ENCODE results near the gene PADI1.

PADI1 gene

DNA sequence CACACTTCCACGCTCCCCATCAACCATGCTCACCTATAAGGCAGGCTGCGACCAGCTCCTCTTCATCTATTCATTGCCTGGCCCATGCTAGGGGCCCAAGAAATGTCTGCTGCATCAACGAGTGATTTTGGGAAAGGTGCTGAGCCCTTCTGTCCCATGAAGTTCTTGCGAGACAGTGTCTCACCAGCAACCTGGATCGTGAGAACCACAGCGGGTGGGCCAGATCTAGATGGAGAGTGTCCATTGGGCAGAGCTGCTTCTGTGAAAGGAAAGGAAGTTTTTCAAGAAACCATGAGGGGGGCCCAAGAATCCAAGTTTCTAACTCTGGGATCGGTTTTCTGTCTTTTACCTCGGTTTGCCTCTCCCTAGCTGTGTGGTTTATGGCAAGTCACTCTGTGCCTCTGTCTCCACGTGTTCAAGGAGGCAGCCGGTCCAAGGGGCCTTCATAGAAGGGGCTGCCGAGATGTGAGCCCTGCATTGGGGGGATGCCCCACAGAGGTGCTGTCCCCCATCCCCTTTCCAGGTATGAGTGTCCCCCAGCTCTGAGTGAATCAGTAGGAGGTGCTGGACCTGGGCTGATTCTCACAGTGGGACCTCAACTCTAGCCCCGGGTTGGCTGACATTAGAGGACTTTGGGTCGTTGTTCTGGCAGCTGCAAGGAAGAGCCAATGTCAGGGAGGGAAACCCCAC is 8.3 kb upstream of the PADI1 start:
- FAIRE-seq = no peak

DNA sequence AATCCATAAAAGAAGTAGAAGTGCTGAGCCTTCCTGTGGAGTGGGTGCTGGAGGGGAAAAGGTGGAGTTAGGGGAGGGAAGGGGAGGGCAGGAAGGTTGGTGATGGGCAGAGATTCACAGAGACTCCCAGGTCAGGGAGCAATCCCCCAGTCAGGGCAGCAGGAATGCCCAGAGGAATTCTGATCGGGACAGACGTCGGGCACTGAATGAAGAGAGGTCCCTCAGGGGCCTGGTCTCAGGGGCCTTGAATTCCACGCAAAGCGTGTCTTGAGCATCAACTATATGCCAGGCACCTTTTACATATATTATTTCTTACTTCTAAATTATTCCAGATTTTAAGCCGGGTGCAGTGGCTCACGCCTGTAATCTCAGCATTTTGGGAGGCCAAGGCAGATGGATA is 7.2 kb upstream of the PADI1 start:
- no peak for FAIRE-seq
- DNase-seq (ENCODE audit: insufficient read length, low spot score) = no peak

More for the DNA sequence above, 8.3 kb upstream of the PADI1 start:
- no peak for DNase-seq (ENCODE audit: insufficient read length, low spot score)

DNA sequence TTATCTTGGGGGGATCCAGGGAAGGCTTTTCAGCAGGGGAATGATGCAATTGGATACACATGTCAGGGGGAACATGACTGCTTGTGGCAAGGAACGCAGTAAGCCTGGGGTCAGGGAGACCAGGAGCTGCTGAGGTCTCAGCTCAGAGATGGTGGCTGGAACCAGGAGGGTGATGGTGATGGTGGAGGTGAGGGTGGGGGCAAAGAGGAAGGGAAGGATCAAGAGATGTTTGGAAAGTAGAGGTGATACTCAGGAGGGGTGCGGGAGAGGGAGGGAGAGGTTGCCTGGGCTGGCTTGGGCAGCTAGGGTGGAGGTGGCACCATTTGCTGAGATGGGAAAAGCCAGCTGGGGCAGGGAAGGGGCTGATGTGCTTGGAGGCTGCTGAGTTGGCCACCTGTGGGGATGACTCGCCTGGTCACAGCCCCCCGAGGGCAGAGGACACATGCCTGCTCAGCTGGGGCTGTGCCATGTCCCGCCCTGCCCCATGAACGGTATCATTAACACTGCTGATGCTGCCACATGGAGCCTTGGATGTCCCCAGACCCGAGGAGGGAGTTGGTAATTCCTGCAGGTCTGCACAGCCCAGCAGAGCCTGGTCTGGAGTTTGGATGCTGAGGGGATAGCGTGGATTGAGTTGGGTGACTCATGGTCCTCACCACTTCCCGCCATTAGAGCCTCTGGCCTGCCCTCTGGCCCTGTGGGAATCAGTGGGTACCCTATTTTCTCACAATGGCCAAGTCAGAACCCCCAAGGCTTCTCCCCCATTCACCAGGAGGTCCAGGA is 6.3 kb upstream of the PADI1 start:
- no peak for DNase-seq (ENCODE audit: insufficient read length, low spot score)
- no peak for FAIRE-seq

DNA sequence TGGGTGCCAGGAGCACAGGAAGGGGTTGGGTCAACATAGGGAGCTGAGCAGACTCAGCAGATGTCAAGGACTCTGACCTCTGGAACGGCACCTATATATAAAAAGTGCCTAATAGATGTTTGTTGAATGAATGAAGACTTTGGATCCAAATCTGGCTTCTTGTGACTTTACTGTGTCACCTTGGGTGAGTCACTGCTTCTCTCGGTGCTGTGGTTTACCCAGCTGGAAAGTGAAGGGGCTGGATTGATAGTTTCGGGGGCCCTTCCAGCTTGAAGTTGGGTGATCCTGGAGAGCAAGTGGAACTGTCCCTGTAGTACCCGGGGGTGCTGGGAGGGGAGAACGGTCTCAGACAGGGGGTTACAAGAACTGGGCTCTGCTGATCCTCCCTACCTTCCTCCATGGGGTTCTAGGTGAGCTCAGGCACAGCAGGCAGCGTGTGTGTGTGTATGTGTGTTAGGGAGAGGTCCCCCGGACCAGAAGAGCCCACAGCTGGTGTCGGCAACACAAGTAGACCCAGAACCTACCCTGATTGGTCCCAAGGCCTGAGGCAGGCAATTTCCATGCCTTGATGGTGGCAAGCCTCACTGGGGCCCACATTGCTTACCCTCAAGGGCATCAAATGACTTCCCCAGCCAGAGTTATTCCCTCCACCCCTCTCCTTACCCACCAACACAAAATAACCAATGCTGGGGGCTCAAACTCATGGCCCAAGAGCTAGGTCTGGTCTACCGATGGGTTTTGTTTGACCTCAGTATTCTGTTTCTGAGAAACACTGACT is 5.5 kb upstream of the PADI1 start:
- no peak for FAIRE-seq
- DNase-seq (ENCODE audit: insufficient read length, low spot score) = no peak

DNA sequence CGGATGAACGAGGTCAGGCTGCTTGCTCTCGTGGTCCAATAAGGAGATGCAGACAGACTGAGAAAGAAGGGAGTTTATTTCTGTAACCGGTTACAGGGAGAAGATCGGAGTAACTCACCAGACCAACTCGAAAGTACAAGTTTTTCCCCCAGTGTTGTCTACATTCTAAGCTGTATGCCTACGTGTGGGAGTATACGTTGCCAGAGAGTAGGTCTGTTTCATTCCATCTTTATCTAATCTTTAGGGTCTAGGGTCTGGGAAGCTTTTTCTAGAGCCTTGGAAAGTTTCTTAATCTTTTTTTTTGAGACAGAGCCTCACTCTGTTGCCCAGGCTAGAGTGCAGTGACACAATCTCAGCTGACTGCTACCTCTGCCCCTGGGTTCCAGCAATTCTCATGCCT is 4.7 kb upstream of the PADI1 start:
- FAIRE-seq (no peak), DNase-seq (ENCODE audit: insufficient read length, low spot score) (no peak)

DNA sequence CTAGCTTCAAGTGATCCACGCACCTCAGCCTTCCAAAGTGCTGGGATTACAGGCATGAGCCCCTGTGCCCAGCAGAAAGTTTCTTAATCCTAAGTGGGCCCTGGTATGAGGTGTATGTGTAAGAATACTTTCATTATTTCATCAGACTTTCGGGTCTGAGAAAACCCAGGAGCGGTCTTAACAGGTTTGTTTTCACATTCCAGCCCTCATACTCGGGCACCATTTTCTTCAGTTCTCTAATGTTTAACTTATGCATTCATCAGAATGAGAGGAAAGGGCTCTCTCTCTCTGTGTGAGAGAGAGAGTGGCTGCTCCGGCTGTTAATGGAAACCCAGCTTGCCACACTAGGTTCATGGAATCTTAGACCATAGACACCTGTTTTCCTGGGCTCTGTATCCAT is 4.2 kb upstream of the PADI1 start:
- no peak for FAIRE-seq
- no peak for DNase-seq (ENCODE audit: insufficient read length, low spot score)

DNA sequence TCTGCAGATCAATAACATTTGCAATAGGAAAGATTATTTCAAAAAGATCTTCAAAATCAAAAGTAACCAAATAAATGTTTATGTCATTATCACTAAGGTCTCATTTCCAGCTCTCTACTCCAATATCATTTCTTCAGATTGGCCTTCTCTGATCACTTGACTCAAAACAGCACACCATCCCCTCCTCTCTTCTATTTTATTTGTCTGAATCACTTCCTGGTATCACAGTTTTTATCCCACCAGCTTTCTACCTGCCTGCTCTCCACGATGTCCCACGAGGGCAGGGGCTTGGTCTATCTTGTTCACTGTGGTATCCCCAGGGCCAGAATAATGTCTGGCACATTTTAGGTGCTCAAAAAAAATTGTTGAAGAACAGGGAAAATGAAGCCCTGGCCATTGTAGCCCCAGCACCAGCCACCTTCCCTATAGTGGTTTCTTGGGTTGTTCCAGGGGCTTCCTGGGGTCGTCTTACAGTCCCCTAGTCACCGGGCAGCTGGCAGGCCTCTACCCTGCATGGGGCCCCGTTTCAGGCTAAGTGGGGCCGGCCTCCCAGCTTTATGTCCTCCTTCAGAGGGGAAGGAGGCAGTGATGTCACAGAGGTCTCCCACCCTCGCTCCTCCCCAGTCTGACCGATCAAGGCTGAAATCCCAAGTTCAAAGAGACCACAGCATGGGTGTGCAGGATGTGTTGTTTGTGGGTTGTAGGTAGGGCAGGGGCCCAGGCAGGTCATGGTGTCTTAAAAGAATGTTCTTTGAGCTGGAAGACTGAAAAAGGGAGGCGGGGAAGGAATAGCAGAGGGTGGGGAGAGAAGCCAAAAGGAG is 3.5 kb upstream of the PADI1 start:
- FAIRE-seq (no peak), DNase-seq (ENCODE audit: insufficient read length, low spot score) (no peak)

DNA sequence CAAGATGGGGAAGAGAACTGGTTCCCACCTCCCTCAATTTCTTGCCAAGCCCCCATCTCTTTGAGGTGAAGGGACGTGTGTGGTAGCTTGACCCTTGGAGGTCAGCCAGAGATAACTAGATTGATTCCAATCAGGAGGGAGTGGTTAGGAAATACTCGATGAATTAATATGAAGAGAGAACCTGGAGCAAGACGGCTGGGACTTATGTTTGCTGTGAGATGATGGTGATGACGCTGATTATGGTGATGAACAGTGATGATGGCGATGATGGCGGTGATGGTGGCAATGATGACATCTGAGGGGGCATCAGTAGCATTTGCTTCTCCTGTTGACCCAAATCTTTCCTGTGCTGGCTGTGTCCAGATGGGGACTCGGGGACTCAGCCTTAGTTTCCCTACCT is 724 bp downstream of the PADI1 start:
- FAIRE-seq = no peak
- DNase-seq (ENCODE audit: insufficient read length, low spot score) = no peak

DNA sequence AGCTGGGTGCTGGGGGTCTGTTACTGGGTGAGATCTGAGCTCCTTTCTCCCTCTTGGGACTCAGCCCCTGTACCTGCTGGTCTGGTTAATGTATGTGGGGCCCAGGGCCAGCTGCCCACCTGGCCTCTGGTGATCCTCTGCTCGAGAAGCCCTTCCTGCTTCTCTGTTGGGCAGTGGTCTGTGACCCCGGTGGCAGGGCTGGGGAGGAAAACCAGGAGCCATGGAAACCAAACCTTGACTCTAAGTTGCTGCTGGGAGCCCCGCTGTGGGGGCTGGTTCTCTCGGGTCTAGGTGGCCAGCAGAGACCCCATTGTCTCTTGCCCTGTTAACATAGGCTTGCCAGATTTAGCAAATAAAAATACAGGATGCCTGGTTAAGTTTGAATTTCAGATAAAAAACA is 1.3 kb downstream of the PADI1 start:
- FAIRE-seq (no peak), DNase-seq (ENCODE audit: insufficient read length, low spot score) (no peak)

DNA sequence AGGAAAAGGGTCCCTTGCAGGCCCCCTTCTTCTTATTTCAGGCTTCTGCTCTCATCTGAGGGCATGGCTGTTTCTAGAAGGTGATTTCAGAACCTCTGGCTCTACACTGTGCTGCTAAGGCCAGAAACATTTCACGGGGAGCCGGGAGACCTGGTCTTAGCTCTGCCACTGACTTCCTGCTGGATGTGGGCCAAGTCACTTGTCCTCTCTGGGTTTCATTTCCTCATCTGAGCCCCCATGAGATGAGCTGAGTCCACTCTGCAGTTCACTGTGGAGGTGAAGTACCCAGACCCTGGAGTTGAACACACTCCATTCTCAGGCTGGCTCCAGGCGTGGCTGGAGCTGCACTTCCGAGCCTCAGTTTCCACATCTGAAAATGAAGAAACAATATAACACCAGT is 2.1 kb downstream of the PADI1 start:
- FAIRE-seq (no peak), DNase-seq (ENCODE audit: insufficient read length, low spot score) (no peak)

DNA sequence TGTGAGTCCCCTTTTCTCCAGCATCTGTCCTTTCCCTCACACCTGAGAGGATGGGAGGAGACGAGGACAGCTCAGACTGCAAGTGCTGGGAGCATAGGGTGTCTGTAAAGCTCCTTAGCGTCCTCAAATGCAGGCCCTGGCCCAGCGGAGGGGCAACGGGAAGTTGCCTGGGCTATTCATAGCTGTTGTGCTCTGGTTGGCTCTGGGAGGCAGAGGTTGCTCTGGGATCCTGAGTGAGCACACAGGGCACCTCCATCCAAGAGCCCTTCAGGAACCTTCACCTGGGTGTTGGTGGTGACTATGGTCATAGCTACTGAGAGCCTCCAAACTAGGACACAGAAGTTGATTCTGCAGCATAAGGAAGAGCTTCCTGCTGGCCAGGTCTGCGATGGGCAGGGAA is 2.6 kb downstream of the PADI1 start:
- DNase-seq (ENCODE audit: insufficient read length, low spot score) = no peak
- no peak for FAIRE-seq

DNA sequence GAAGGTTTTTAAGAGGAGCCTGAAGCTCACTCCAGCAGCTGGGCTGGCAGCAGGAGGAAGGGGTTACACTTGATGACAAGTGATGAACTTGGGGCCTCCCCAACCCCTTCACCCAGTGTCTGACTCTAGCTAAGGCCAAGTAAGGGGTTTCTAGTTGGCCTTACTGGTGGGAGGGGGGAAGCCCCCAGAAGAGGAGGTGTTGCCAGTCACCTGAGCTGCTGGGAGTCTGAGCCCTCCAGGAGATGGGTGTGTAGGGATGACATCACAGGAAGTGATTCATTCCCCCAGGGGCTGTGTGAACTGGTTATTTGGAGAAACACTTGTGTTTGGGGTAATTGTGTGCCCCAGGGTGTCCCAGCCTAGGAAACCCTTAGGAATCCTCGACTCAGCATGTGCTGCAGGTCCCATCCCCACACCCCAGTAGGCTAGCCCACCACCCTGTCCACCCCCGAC is 3.1 kb downstream of the PADI1 start:
- DNase-seq (ENCODE audit: insufficient read length, low spot score) = peak; percentile 83
- peak; percentile 84 for FAIRE-seq

DNA sequence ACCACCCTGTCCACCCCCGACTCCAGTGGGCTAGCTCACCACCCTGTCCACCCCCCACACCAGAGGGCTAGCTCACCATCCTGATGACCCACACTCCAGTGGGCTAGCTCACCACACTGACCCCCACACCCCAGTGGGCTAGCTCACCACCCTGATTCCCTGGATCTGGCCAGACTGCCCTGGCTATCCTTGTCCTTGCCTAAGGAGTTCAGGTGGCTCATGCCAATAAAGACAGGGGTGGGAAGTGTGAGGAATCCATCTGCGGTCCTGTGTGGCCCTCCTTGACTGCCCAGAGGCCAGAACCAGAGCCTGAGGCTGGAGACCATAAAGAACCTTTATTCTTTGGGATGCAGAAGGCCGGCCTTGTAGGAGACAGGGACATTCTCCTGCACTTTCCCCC is 3.6 kb downstream of the PADI1 start:
- DNase-seq (ENCODE audit: insufficient read length, low spot score) (no peak), FAIRE-seq (peak; percentile 38)

DNA sequence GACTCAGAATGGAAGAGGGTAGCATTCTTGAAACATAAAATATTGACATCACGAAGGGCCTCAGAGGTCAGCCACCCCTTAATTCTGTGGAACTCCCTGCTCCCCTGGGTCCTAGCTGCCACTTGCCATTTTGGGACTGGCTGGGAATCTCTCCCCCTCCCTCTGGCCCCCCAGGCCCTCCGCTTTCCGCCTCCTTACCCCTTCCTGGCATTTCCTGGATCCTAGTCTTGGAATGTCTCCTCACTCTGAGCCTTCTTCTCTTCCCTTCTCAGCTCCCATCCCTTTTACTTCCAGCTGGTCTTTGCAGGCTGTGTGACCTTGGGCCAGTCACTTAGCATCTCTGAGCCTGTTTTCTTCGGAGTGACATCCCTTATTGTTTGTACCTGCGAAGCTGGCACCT is 4.5 kb downstream of the PADI1 start:
- FAIRE-seq (no peak), DNase-seq (ENCODE audit: insufficient read length, low spot score) (no peak)

DNA sequence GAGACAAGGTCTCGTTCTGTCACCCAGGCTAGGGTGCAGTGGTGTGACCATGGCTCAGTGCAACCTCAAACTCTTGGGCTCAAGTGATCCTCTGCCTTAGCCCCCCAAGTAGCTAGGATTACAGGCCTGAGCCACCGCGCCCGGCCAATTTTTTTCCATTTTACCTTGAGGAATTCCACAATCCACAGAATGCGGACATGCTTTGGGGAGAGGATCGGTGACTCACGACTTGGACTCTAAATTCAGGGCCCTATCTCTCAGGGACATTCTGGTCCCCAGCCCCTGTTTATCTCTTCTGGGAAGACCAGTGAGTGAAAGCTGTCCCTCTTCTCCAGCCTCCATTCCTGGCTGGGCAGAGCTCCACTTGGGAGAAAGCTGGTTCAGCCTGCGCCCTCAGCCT is 5.2 kb downstream of the PADI1 start:
- DNase-seq (ENCODE audit: insufficient read length, low spot score) (no peak), FAIRE-seq (no peak)

DNA sequence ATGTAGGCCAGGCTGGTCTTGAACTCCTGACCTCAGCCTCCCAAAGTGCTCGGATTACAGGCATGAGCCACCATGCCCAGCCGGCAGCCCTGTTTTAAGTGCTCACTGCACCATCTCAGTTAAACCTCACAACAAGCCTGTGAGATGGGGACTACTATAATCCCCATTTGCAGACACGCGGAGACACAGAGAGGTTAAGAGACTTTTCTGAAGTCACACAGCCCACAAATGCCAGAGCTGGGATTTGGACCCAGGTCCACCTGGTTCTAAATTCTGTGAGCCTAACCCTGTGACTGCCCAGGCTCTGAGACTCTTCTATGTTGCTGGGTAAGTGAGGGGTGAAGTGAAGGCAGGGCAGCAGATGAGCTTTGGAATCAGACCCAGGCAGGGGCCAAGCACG is 6.4 kb downstream of the PADI1 start:
- DNase-seq (ENCODE audit: insufficient read length, low spot score) (no peak), FAIRE-seq (peak; percentile 46)

DNA sequence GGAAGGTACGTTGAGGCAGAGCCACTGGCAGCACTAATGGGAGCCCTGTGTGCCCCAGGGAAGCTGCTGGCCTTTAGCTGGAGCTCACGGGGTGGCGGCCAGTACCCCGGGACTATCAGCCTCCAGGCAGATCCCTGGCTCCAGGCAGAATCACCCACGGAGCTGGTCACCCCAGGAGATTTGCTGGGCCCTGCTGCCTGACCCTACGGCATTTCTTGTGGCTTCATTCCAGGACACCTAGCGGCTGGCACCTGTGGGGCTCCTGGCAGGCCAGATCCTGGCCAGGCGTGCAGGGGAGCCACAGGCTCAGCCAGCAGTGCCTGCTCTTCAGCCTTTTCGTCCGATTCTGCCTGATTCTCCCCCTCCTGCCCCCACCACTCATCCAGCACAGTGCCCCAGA is 7.1 kb downstream of the PADI1 start:
- no peak for DNase-seq (ENCODE audit: insufficient read length, low spot score)
- FAIRE-seq = no peak

DNA sequence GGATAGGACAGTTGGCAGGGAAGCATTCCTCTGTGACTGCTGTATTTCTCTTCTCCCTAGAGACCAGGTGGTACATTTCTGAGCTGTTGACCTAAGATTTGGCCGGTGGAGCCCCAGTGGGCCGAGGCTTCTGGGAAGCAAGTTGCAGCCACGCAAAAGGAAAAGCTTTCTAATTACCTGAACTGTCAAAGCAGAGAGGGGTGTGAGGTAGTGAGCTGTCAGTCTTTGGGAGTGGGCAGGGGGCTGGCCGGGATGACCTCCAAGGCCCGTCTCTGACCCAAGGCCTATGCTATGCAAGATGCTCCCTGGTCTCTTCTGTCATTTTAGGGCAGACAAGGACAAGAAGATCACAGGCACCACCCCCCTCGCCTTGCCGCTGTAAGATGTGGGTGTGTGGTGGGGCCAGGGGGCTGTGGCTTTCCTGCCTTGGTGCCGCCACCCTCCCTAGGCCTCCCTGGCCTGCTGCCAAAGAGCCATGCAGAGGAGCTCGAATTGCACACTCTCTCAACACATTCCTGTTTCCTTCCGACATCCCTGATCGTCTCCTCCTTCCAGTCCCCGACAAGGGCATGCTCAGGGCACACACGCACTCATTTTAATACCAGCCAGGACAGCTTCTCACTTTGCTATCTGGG is 7.7 kb downstream of the PADI1 start:
- FAIRE-seq = peak; percentile 92
- peak; percentile 82 for DNase-seq (ENCODE audit: insufficient read length, low spot score)

DNA sequence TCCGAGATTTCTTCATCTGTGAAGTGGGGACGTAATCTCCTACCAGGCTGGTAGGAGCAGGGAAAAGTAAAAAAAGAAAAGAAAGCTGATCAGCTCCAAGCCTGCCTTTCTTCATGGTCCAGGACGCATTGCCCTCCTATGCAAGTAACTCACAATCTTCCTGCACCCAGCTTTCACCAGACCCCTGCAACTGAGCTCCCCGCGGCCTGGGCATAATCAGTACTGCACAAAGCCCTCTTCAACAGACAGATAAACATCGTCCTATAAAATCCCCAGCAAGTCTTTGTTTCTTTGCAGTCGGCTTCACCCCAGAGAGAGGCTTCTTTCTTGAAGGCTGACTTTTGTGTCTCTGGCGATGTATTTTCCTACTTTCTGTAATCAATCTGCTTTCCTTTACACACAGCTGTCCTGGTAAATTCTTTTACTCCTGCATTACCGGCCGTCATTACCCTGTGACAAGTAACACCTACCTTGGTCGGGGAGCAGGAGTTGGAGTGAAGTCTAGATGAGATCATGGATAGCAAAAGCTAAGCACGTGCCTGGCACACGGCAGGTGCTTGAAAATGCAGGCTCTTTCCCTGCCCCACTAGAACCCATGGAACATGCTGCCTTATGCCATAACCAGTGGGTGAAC is 8.3 kb downstream of the PADI1 start:
- DNase-seq (ENCODE audit: insufficient read length, low spot score) (no peak), FAIRE-seq (no peak)

DNA sequence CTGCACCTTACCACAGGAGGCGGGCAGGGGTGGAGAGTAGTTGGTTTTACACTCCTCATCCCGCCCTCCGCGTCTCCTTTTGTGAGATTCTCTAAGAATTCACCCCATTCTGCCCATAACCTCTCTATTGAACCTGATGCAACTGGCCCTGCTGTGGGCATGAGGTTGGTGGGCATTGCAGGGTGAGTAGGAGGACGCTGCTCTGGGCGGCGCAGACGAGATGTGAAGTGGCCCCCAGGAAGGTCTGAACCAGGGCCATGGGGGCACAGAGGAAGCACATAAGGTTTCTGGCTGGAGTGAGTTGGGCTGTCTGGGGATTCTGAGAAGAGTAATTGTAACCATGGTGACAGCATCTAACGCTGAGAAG is 8.8 kb downstream of the PADI1 start:
- FAIRE-seq (no peak), DNase-seq (ENCODE audit: insufficient read length, low spot score) (no peak)
